H1 (cell line): ENCODE results near the gene COL16A1. TPM values are rescaled to one million over a fixed set of nuclear protein-coding genes. Genes with fewer than 3 reads are reported as not detected.
A peak's percentile ranks its signal among the peaks of the same experiment; 100 is the strongest.

Source experiments
- CTCF ChIA-PET: fragments of 300-600 bp; sonication (Branson Sonifier 250); formaldehyde crosslinking; loops from one replicate; lab custom pipeline; 2021; ENCODE audit not compliant: partially characterized antibody; lab: Charles Lee
- POLR2A ChIA-PET: fragments of 300-600 bp; sonication (Branson Sonifier 250); formaldehyde crosslinking; loops from one replicate; lab custom pipeline; 2021; ENCODE audit warnings: inconsistent platforms; ENCODE audit not compliant: partially characterized antibody; lab: Charles Lee
- DNase-seq, 2 experiments: peaks; one replicate each; pipeline versions ENCODE4 v3.0.0 to v3.0.0-alpha.2; 2010 to 2022; ENCODE audit warnings: low spot score in 2 of 2, low read depth in 1 of 2, mixed read lengths in 1 of 2
- FAIRE-seq: peaks from 2 replicates; lab custom pipeline; 2011; peaks lifted over from hg19 to GRCh38; lab: Jason Lieb, UNC
- H2AFZ ChIP-seq: 2 replicates; pipeline ENCODE4 v1.8.1; 2012; ENCODE audit warnings: low read length, inconsistent platforms
- H2AK5ac ChIP-seq: 2 replicates; pipeline ENCODE4 v1.6.1; 2013; ENCODE audit warnings: low read depth, low read length
- H2BK120ac ChIP-seq: replicated peaks from 2 replicates; pipeline ENCODE3; 2013; ENCODE audit warnings: low read depth, low read length, inconsistent platforms
- H2BK12ac ChIP-seq: 2 replicates; pipeline ENCODE4 v1.6.1; 2013; ENCODE audit warnings: low read depth, low read length
- H2BK15ac ChIP-seq: 2 replicates; pipeline ENCODE4 v1.6.1; 2013; ENCODE audit warnings: low read length
- H2BK20ac ChIP-seq: 2 replicates; pipeline ENCODE4 v1.6.1; 2013; ENCODE audit warnings: low read length
- H2BK5ac ChIP-seq: 2 replicates; pipeline ENCODE4 v1.6.1; 2013; ENCODE audit warnings: low read depth, low read length
- H3K14ac ChIP-seq: 2 replicates; pipeline ENCODE4 v1.6.1; 2013; ENCODE audit warnings: inconsistent platforms; ENCODE audit not compliant: insufficient read length
- H3K18ac ChIP-seq: 2 replicates; pipeline ENCODE4 v1.6.1; 2013; ENCODE audit warnings: low read length; ENCODE audit errors: extremely low read depth
- H3K23ac ChIP-seq: 2 replicates; pipeline ENCODE4 v1.6.1; 2013; ENCODE audit warnings: inconsistent platforms; ENCODE audit not compliant: insufficient read length
- H3K23me2 ChIP-seq: 2 replicates; pipeline ENCODE4 v1.6.1; 2013; ENCODE audit warnings: low read depth, low read length
- H3K27ac ChIP-seq: 2 replicates; pipeline ENCODE4 v1.6.1; 2011; ENCODE audit warnings: low read depth, low read length, inconsistent platforms
- H3K27me3 ChIP-seq, 4 experiments: replicated peaks in 1 of 4; 1 replicate in 1 of 4; 2 replicates in 3 of 4; pipeline versions ENCODE4 v1.6.1 to v1.8.1; 2011 to 2013; ENCODE audit warnings: low read length in 3 of 4, mild to moderate bottlenecking in 3 of 4, inconsistent platforms in 2 of 4, mixed read lengths in 2 of 4, moderate library complexity in 1 of 4; ENCODE audit not compliant: control insufficient read depth in 3 of 4, insufficient read depth in 3 of 4; ENCODE audit errors: extremely low read depth in 1 of 4
- H3K36me3 ChIP-seq, 4 experiments: 2 replicates each; pipeline versions ENCODE4 v1.6.1 to v1.8.1; 2011 to 2013; ENCODE audit warnings: mild to moderate bottlenecking in 4 of 4, low read length in 3 of 4, moderate library complexity in 2 of 4, control low read depth in 1 of 4, inconsistent platforms in 1 of 4; ENCODE audit not compliant: insufficient read depth in 4 of 4, control insufficient read depth in 2 of 4
- H3K4ac ChIP-seq: replicated peaks from 2 replicates; pipeline ENCODE3; 2013; ENCODE audit warnings: low read length, low read depth, mixed read lengths, inconsistent platforms; ENCODE audit not compliant: insufficient read length
- H3K4me1 ChIP-seq, 4 experiments: replicated peaks in 1 of 4; 1 replicate in 1 of 4; 2 replicates in 3 of 4; pipeline versions ENCODE4 v1.6.1 to v1.8.1; 2011 to 2013; ENCODE audit warnings: low read length in 3 of 4, inconsistent platforms in 2 of 4, mixed read lengths in 1 of 4; ENCODE audit not compliant: insufficient read depth in 4 of 4, control insufficient read depth in 3 of 4
- H3K4me2 ChIP-seq, 2 experiments: 2 replicates each; pipeline versions ENCODE4 v1.6.1 to v1.8.1; 2011 to 2013; ENCODE audit warnings: low read depth in 2 of 2, low read length in 2 of 2, control low read depth in 1 of 2, inconsistent platforms in 1 of 2, mild to moderate bottlenecking in 1 of 2; ENCODE audit not compliant: insufficient read depth in 1 of 2
- H3K4me3 ChIP-seq, 4 experiments: fragments of 200-600, 300-600 bp in 1 of 4; sonication (generic), shearing (Covaris generic), sonication (Bioruptor Twin) in 1 of 4; 2 replicates each; pipeline versions ENCODE4 v1.5.1 to v1.8.1; 2011 to 2016; ENCODE audit warnings: low read length in 4 of 4, low read depth in 3 of 4, control low read depth in 2 of 4, inconsistent platforms in 2 of 4, mild to moderate bottlenecking in 2 of 4, mixed read lengths in 1 of 4, moderate library complexity in 1 of 4; ENCODE audit not compliant: insufficient read depth in 2 of 4; ENCODE audit errors: extremely low read depth in 1 of 4
- H3K56ac ChIP-seq: replicated peaks from 2 replicates; pipeline ENCODE3; 2013; ENCODE audit warnings: low read depth, mild to moderate bottlenecking, mixed read lengths, low read length, inconsistent platforms; ENCODE audit not compliant: insufficient read length
- H3K79me1 ChIP-seq: 2 replicates; pipeline ENCODE4 v1.6.1; 2013; ENCODE audit warnings: low read depth, low read length, control low read depth
- H3K79me2 ChIP-seq, 2 experiments: 2 replicates each; pipeline versions ENCODE4 v1.6.1 to v1.8.1; 2012 to 2013; ENCODE audit warnings: low read length in 2 of 2, mild to moderate bottlenecking in 2 of 2, inconsistent platforms in 1 of 2; ENCODE audit not compliant: insufficient read depth in 2 of 2, control insufficient read depth in 1 of 2
- H3K9ac ChIP-seq, 4 experiments: replicated peaks in 1 of 4; 1 replicate in 1 of 4; 2 replicates in 3 of 4; pipeline versions ENCODE4 v1.6.1 to v1.8.1; 2011 to 2013; ENCODE audit warnings: low read depth in 3 of 4, low read length in 3 of 4, control low read depth in 2 of 4, mild to moderate bottlenecking in 2 of 4, moderate library complexity in 2 of 4, inconsistent platforms in 1 of 4; ENCODE audit errors: extremely low read depth in 1 of 4
- H3K9me3 ChIP-seq, 2 experiments: 2 replicates each; pipeline versions ENCODE4 v1.6.1 to v1.8.1; 2012 to 2013; ENCODE audit warnings: mild to moderate bottlenecking in 2 of 2, moderate library complexity in 2 of 2, control low read depth in 1 of 2, inconsistent platforms in 1 of 2, low read depth in 1 of 2, low read length in 1 of 2, mixed read lengths in 1 of 2; ENCODE audit not compliant: insufficient read depth in 2 of 2
- H4K20me1 ChIP-seq, 2 experiments: replicated peaks in 1 of 2; 2 replicates each; pipeline versions ENCODE3 to v1.8.1; 2011 to 2013; ENCODE audit warnings: inconsistent platforms in 2 of 2, low read length in 2 of 2, mild to moderate bottlenecking in 1 of 2; ENCODE audit not compliant: insufficient read depth in 2 of 2, control insufficient read depth in 1 of 2
- H4K5ac ChIP-seq: 2 replicates; pipeline ENCODE4 v1.6.1; 2013; ENCODE audit warnings: low read length, low read depth, mixed read lengths, inconsistent platforms; ENCODE audit not compliant: insufficient read length
- H4K8ac ChIP-seq: 2 replicates; pipeline ENCODE4 v1.8.0; 2013; ENCODE audit warnings: mild to moderate bottlenecking, moderate library complexity, low read length, inconsistent platforms; ENCODE audit not compliant: insufficient read depth; ENCODE audit errors: extremely low read depth
- H4K91ac ChIP-seq: replicated peaks from 2 replicates; pipeline ENCODE3; 2013; ENCODE audit warnings: low read length, mixed read lengths, inconsistent platforms; ENCODE audit not compliant: insufficient read length
- FOSL1 ChIP-seq: IDR thresholded peaks from 2 replicates; pipeline ENCODE4 v1.6.1; 2011; ENCODE audit warnings: mild to moderate bottlenecking, low read depth, low read length, moderate library complexity; ENCODE audit not compliant: insufficient read depth
- GABPA ChIP-seq: IDR thresholded peaks from 2 replicates; pipeline ENCODE4 v1.6.1; 2011; ENCODE audit warnings: mild to moderate bottlenecking, low read length, moderate library complexity, borderline replicate concordance; ENCODE audit not compliant: insufficient read depth
- HDAC2 ChIP-seq, 2 experiments: fragments of 300-600 bp in 1 of 2; sonication (generic) in 1 of 2; IDR thresholded peaks; 2 replicates each; pipeline ENCODE4 v1.6.1; 2011 to 2012; ENCODE audit warnings: low read depth in 2 of 2, low read length in 2 of 2, mild to moderate bottlenecking in 2 of 2, moderate library complexity in 2 of 2, borderline replicate concordance in 1 of 2, inconsistent platforms in 1 of 2
- MAX ChIP-seq: IDR thresholded peaks from 2 replicates; pipeline ENCODE4 v1.6.1; 2012; ENCODE audit warnings: inconsistent platforms
- SIN3A ChIP-seq, 2 experiments: IDR thresholded peaks in 1 of 2; conservative IDR thresholded peaks in 1 of 2; 2 replicates each; pipeline ENCODE4 v1.6.1; 2011 to 2012; ENCODE audit warnings: low read length in 2 of 2, improper control_type of control experiment in 1 of 2, low read depth in 1 of 2, mild to moderate bottlenecking in 1 of 2
- SIRT6 ChIP-seq: IDR thresholded peaks from one replicate; pipeline ENCODE4 v1.7.1; 2012; ENCODE audit warnings: low read length, inconsistent platforms
- SIX5 ChIP-seq: IDR thresholded peaks from 2 replicates; pipeline ENCODE4 v1.6.1; 2011; ENCODE audit warnings: mild to moderate bottlenecking, low read depth, low read length
- TAF7 ChIP-seq: optimal IDR thresholded peaks from 2 replicates; pipeline ENCODE3; 2011; ENCODE audit warnings: low read depth, mild to moderate bottlenecking, inconsistent platforms, low read length, moderate library complexity, borderline replicate concordance
- TEAD4 ChIP-seq: IDR thresholded peaks from 2 replicates; pipeline ENCODE4 v1.6.1; 2012; ENCODE audit warnings: low read depth, low read length, inconsistent platforms, mixed read lengths
- USF2 ChIP-seq: IDR thresholded peaks from 2 replicates; pipeline ENCODE4 v1.6.1; 2011; ENCODE audit warnings: low read length, improper control_type of control experiment
- WGBS, 2 experiments: shearing (Covaris generic) in 1 of 2; methylation state at CpG; one replicate each; pipeline versions ENCODE4 v1.1.6 to v1.1.7; 2013 to 2015; ENCODE audit warnings: low lambda C conversion rate in 2 of 2, mixed read lengths in 2 of 2, inconsistent platforms in 1 of 2, low coverage in 1 of 2, missing lambda C conversion rate in 1 of 2; ENCODE audit not compliant: insufficient replicate concordance in 2 of 2, insufficient coverage in 1 of 2, insufficient read length in 1 of 2; ENCODE audit errors: extremely low coverage in 1 of 2, missing lambda C conversion rate in 1 of 2; 5-methylcytosine and 5-hydroxymethylcytosine counted together
- polyA plus RNA-seq, 7 experiments: library from polyadenylated mRNA; depleted of rRNA in 3 of 7; stranded (reverse) in 5 of 7; unstranded in 2 of 7; fragments of >200 nt in 5 of 7; fragments of 200-250 nt in 2 of 7; gene quantifications; 1 replicate in 5 of 7; 2 replicates in 1 of 7; 4 replicates in 1 of 7; pipeline versions ENCODE4 v1.2.1 to v1.2.3, GENCODE V29; 2011 to 2013; ENCODE audit warnings: missing spikeins in 2 of 7, mixed read lengths in 2 of 7
- total RNA-seq: library from RNA; stranded (reverse); fragmentation: NEBNext Ultra II Directional; extraction: Animal tissue kit (Norgen Biotek cat#: 25700); gene quantifications from 2 replicates; pipeline ENCODE4 v1.2.1, GENCODE V29; 2021

COL16A1 gene
- total and polyA plus RNA-seq, 2 of the 8 experiments (the other 6 are each of a cell fraction or from before 2014, with no cell fraction given): 2.0 to 10.5 TPM

- Histone ChIP-seq H2AFZ (no peak overlapping the region), H3K56ac (peak overlapping the region; percentile 3), H2AK5ac (no peak overlapping the region), H3K27me3 (no peaks in the 10 kb centered on the region), H3K23me2 (no peaks in the 10 kb centered on the region), H3K4ac (no peak overlapping the region), H2BK12ac (no peak overlapping the region), H3K79me1 (no peaks in the 10 kb centered on the region), H3K36me3 (no peaks in the 10 kb centered on the region), H3K9ac (no peak overlapping the region), H2BK5ac (no peak overlapping the region; the same call in 1 of the 2 replicates), H2BK15ac (0 out of 2 replicates have a peak overlapping the region, but pooled peaks have one; percentile 61), H4K8ac (no peak overlapping the region; the same call in 1 of the 2 replicates), H3K23ac (no peak overlapping the region), H3K27ac (peak overlapping the region; percentile 52; the same call in 1 of the 2 replicates), H3K9me3 (no peaks in the 10 kb centered on the region), H3K14ac (no peak overlapping the region), H2BK120ac (no peak overlapping the region), H2BK20ac (no peak overlapping the region), H3K79me2 (no peaks in the 10 kb centered on the region), H4K20me1 (no peaks in the 10 kb centered on the region), H3K4me3 (no peak overlapping the region), H3K4me1 (peaks cover 0 to 13% (median 8%) of the 10 kb centered on the region in 4 experiments; a peak in 5 of 7 replicates), H3K18ac (no peak overlapping the region), H3K4me2 (no peak overlapping the region; a peak in 1 of 4 replicates), H4K91ac (no peak overlapping the region), H4K5ac (no peak overlapping the region)
- CTCF ChIA-PET: interaction anchor here (0.6 to 19.3 kb wide), 14 partner anchors 13 to 305 kb away, joined by 3 to 370 read pairs (median 36); partner anchors contain the start of gene COL16A1
- DNase-seq (no peak), FAIRE-seq (no peak)
- POLR2A ChIA-PET: interaction anchor here (0.6 to 1.8 kb wide), 6 partner anchors 12 to 278 kb away, joined by 3 to 5 read pairs (median 3); no protein-coding TSS in a partner anchor
- WGBS, 2 experiments: 76% methylated on average over 10 of the region's 10 CpGs; no CpG with 5 or more reads in 1 of the 2 experiments
- TF ChIP-seq MAX (no peak), SIRT6 (no peak), HDAC2 (IDR thresholded peaks at IDR 0.05; ENCODE audit: borderline replicate concordance in 1 of 2, low read depth in 2 of 2, low read length in 2 of 2) (no peak), USF2 (no peak), TAF7 (no peak), GABPA (no peak), TEAD4 (no peak), SIX5 (no peak), SIN3A (conservative IDR thresholded peaks at IDR 0.05 in 1 of 2, IDR thresholded peaks at IDR 0.05 in 1 of 2; ENCODE audit: low read depth in 1 of 2, low read length in 2 of 2) (no peak), FOSL1 (no peak)
Measured at GRCh38 chr1:31666263-31666963, 37.4 kb downstream of the COL16A1 start.
